ENCODE measurements around the gene SKI. TPM values are rescaled to one million over a fixed set of nuclear protein-coding genes. Genes with fewer than 3 reads are reported as not detected.

Gene SKI
- total and polyA plus RNA-seq, 2 experiments from 2014 or later = 9.3 to 66.8 TPM

- TF ChIP-seq CTCF (conservative IDR thresholded peaks at IDR 0.05; ENCODE audit: low read depth in 2 of 2) (no peak), STAT1 (IDR thresholded peaks at IDR 0.05; ENCODE audit: unreplicated experiment) (no peak), JUNB (IDR thresholded peaks at IDR 0.05; ENCODE audit: unreplicated experiment) (no peak), REST (IDR thresholded peaks at IDR 0.05; ENCODE audit: unreplicated experiment) (no peak), EZH2phosphoT487 (IDR thresholded peaks at IDR 0.05; ENCODE audit: unreplicated experiment) (no peak), ZNF331 (CRISPR knock-in tag; IDR thresholded peaks at IDR 0.05; ENCODE audit: low read depth) (no peak), ZNF462 (CRISPR knock-in tag; IDR thresholded peaks at IDR 0.05) (no peak), ZNF114 (CRISPR knock-in tag; IDR thresholded peaks at IDR 0.05) (no peak), ETS1 (IDR thresholded peaks at IDR 0.05) (no peak), POLR2AphosphoS5 (IDR thresholded peaks at IDR 0.05; ENCODE audit: low read depth) (no peak), NANOG (IDR thresholded peaks at IDR 0.05; ENCODE audit: borderline replicate concordance) (no peak), CREB1 (CRISPR knock-in tag; IDR thresholded peaks at IDR 0.05; ENCODE audit: low read depth) (no peak), EZH2 (IDR thresholded peaks at IDR 0.05; ENCODE audit: low read depth, unreplicated experiment) (no peak)
- H3K36me3 ChIP-seq (ENCODE audit: insufficient read depth) = no peaks in the 10 kb centered on the region
- peaks cover 20% of the 10 kb centered on the region for H3K36me3 Mint-ChIP-seq (ENCODE audit: low read depth)
- peaks cover 33% of the 10 kb centered on the region for H3F3A ChIP-seq (replicated peaks; ENCODE audit: low read depth)
- peaks cover 34% of the 10 kb centered on the region for H3K4me1 ChIP-seq (ENCODE audit: insufficient read depth)
- H3K27ac Mint-ChIP-seq = 0 out of 2 replicates have a peak overlapping the region, but pooled peaks have one; percentile 39
- H3K4me1 Mint-ChIP-seq = peaks cover 49% of the 10 kb centered on the region
- ATAC-seq = no peak
- H3K27me3 ChIP-seq (ENCODE audit: insufficient read depth) = no peaks in the 10 kb centered on the region
- H3K4me3 ChIP-seq = no peak overlapping the region
- 0 out of 2 replicates have a peak, but pooled peaks cover 12% of the 10 kb centered on the region for H3K9me2 ChIP-seq (ENCODE audit: insufficient read depth)
- DNase-seq (ENCODE audit: low spot score) = no peak
- peaks cover 16% of the 10 kb centered on the region for H3K27me3 Mint-ChIP-seq (ENCODE audit: insufficient read depth, low read depth, poor library complexity)
- H2AFZ ChIP-seq = no peak overlapping the region
- H3K9me3 Mint-ChIP-seq = no peaks in the 10 kb centered on the region; the same call in 2 of the 3 replicates
- peaks cover 100% of the 10 kb centered on the region for H3K79me2 ChIP-seq (replicated peaks; ENCODE audit: insufficient read depth)
- no peak overlapping the region for H3K4me2 ChIP-seq
- peaks cover 31% of the 10 kb centered on the region for H4K20me1 ChIP-seq (replicated peaks; ENCODE audit: insufficient read depth)
- no peak overlapping the region for H3K27ac ChIP-seq (ENCODE audit: low read depth)
- no peak overlapping the region for H3K4me3 Mint-ChIP-seq
These were observed 25.8 kb downstream of the SKI start for GRCh38 chr1:2253797-2254480.

Data from GM23338 (cell line).